ENCODE results near the gene NACC2.

Gene NACC2

GRCh38 chr9:136098210-136098609 lies 3.1 kb upstream of the NACC2 start:
- no peaks in the 10 kb centered on the region for H3K9me3 ChIP-seq (ENCODE audit: insufficient read depth, low read depth, low read length)
- H3K9ac ChIP-seq (ENCODE audit: low read depth, low read length): no peak overlapping the region
- peaks cover 36% of the 10 kb centered on the region for H3K27me3 ChIP-seq (ENCODE audit: insufficient read depth, low read length)
- H3K36me3 ChIP-seq (ENCODE audit: insufficient read depth, low read depth, low read length): no peaks in the 10 kb centered on the region
- H3K4me3 ChIP-seq (ENCODE audit: low read length): no peak overlapping the region
- H3K27ac ChIP-seq (ENCODE audit: low read length): no peak overlapping the region
- peaks cover 15% of the 10 kb centered on the region for H3K4me1 ChIP-seq (ENCODE audit: insufficient read depth, low read length)

- no peak overlapping the region for H3K4me3 ChIP-seq (ENCODE audit: low read length)
- H3K36me3 ChIP-seq (ENCODE audit: insufficient read depth, low read depth, low read length): no peaks in the 10 kb centered on the region
- no peaks in the 10 kb centered on the region for H3K9me3 ChIP-seq (ENCODE audit: insufficient read depth, low read depth, low read length)
- H3K9ac ChIP-seq (ENCODE audit: low read depth, low read length): no peak overlapping the region
- peaks cover 40% of the 10 kb centered on the region for H3K27me3 ChIP-seq (ENCODE audit: insufficient read depth, low read length)
- H3K27ac ChIP-seq (ENCODE audit: low read length): no peak overlapping the region
- peaks cover 17% of the 10 kb centered on the region for H3K4me1 ChIP-seq (ENCODE audit: insufficient read depth, low read length)
These were observed 1.5 kb upstream of the NACC2 start for GRCh38 chr9:136096505-136097001.

GRCh38 chr9:136093995-136094881 lies 851 bp downstream of the NACC2 start:
- Histone ChIP-seq H3K9ac (ENCODE audit: low read depth, low read length) (0 out of 2 replicates have a peak overlapping the region, but pooled peaks have one; percentile 27), H3K36me3 (ENCODE audit: insufficient read depth, low read depth, low read length) (no peaks in the 10 kb centered on the region), H3K4me1 (ENCODE audit: insufficient read depth, low read length) (peaks cover 9% of the 10 kb centered on the region), H3K4me3 (ENCODE audit: low read length) (peak overlapping the region; percentile 60), H3K27ac (ENCODE audit: low read length) (no peak overlapping the region), H3K27me3 (ENCODE audit: insufficient read depth, low read length) (peaks cover 40% of the 10 kb centered on the region), H3K9me3 (ENCODE audit: insufficient read depth, low read depth, low read length) (no peaks in the 10 kb centered on the region)

GRCh38 chr9:136093346-136093986 lies 1.6 kb downstream of the NACC2 start:
- no peaks in the 10 kb centered on the region for H3K9me3 ChIP-seq (ENCODE audit: insufficient read depth, low read depth, low read length)
- no peaks in the 10 kb centered on the region for H3K36me3 ChIP-seq (ENCODE audit: insufficient read depth, low read depth, low read length)
- no peak overlapping the region for H3K27ac ChIP-seq (ENCODE audit: low read length)
- H3K4me1 ChIP-seq (ENCODE audit: insufficient read depth, low read length): peaks cover 9% of the 10 kb centered on the region
- H3K9ac ChIP-seq (ENCODE audit: low read depth, low read length): no peak overlapping the region
- H3K27me3 ChIP-seq (ENCODE audit: insufficient read depth, low read length): peaks cover 40% of the 10 kb centered on the region
- H3K4me3 ChIP-seq (ENCODE audit: low read length): peak overlapping the region; percentile 60

- no peaks in the 10 kb centered on the region for H3K36me3 ChIP-seq (ENCODE audit: insufficient read depth, low read depth, low read length)
- no peak overlapping the region for H3K27ac ChIP-seq (ENCODE audit: low read length)
- H3K9ac ChIP-seq (ENCODE audit: low read depth, low read length): no peak overlapping the region
- peaks cover 9% of the 10 kb centered on the region for H3K4me1 ChIP-seq (ENCODE audit: insufficient read depth, low read length)
- peaks cover 38% of the 10 kb centered on the region for H3K27me3 ChIP-seq (ENCODE audit: insufficient read depth, low read length)
- H3K4me3 ChIP-seq (ENCODE audit: low read length): no peak overlapping the region
- no peaks in the 10 kb centered on the region for H3K9me3 ChIP-seq (ENCODE audit: insufficient read depth, low read depth, low read length)
These were observed 2.3 kb downstream of the NACC2 start for GRCh38 chr9:136092741-136093140.

- Histone ChIP-seq H3K9ac (ENCODE audit: low read depth, low read length) (no peak overlapping the region), H3K4me1 (ENCODE audit: insufficient read depth, low read length) (peaks cover 9% of the 10 kb centered on the region), H3K27ac (ENCODE audit: low read length) (no peak overlapping the region)
These were observed 2.8 kb downstream of the NACC2 start for GRCh38 chr9:136092353-136092650.

GRCh38 chr9:136091582-136092352 lies 3.3 kb downstream of the NACC2 start:
- H3K36me3 ChIP-seq (ENCODE audit: insufficient read depth, low read depth, low read length): no peaks in the 10 kb centered on the region
- H3K4me1 ChIP-seq (ENCODE audit: insufficient read depth, low read length): peaks cover 13% of the 10 kb centered on the region
- H3K9me3 ChIP-seq (ENCODE audit: insufficient read depth, low read depth, low read length): no peaks in the 10 kb centered on the region
- peaks cover 30% of the 10 kb centered on the region for H3K27me3 ChIP-seq (ENCODE audit: insufficient read depth, low read length)
- no peak overlapping the region for H3K27ac ChIP-seq (ENCODE audit: low read length)
- H3K9ac ChIP-seq (ENCODE audit: low read depth, low read length): no peak overlapping the region
- no peak overlapping the region for H3K4me3 ChIP-seq (ENCODE audit: low read length)

More at GRCh38 chr9:136092353-136092650, 2.8 kb downstream of the NACC2 start:
- peaks cover 34% of the 10 kb centered on the region for H3K27me3 ChIP-seq (ENCODE audit: insufficient read depth, low read length)
- no peaks in the 10 kb centered on the region for H3K36me3 ChIP-seq (ENCODE audit: insufficient read depth, low read depth, low read length)
- H3K4me3 ChIP-seq (ENCODE audit: low read length): no peak overlapping the region
- no peaks in the 10 kb centered on the region for H3K9me3 ChIP-seq (ENCODE audit: insufficient read depth, low read depth, low read length)

GRCh38 chr9:136090768-136091581 lies 4.1 kb downstream of the NACC2 start:
- no peak overlapping the region for H3K27ac ChIP-seq (ENCODE audit: low read length)
- H3K9ac ChIP-seq (ENCODE audit: low read depth, low read length): no peak overlapping the region
- H3K36me3 ChIP-seq (ENCODE audit: insufficient read depth, low read depth, low read length): no peaks in the 10 kb centered on the region
- H3K9me3 ChIP-seq (ENCODE audit: insufficient read depth, low read depth, low read length): no peaks in the 10 kb centered on the region
- peaks cover 13% of the 10 kb centered on the region for H3K4me1 ChIP-seq (ENCODE audit: insufficient read depth, low read length)
- peaks cover 22% of the 10 kb centered on the region for H3K27me3 ChIP-seq (ENCODE audit: insufficient read depth, low read length)
- H3K4me3 ChIP-seq (ENCODE audit: low read length): no peak overlapping the region

GRCh38 chr9:136090056-136090735 lies 4.9 kb downstream of the NACC2 start:
- Histone ChIP-seq H3K36me3 (ENCODE audit: insufficient read depth, low read depth, low read length) (no peaks in the 10 kb centered on the region), H3K9ac (ENCODE audit: low read depth, low read length) (no peak overlapping the region; the same call in 1 of the 2 replicates), H3K9me3 (ENCODE audit: insufficient read depth, low read depth, low read length) (no peaks in the 10 kb centered on the region), H3K27me3 (ENCODE audit: insufficient read depth, low read length) (peaks cover 18% of the 10 kb centered on the region), H3K27ac (ENCODE audit: low read length) (no peak overlapping the region), H3K4me3 (ENCODE audit: low read length) (no peak overlapping the region), H3K4me1 (ENCODE audit: insufficient read depth, low read length) (peaks cover 13% of the 10 kb centered on the region)

GRCh38 chr9:136089697-136090045 lies 5.4 kb downstream of the NACC2 start:
- Histone ChIP-seq H3K4me3 (ENCODE audit: low read length) (no peak overlapping the region), H3K9me3 (ENCODE audit: insufficient read depth, low read depth, low read length) (no peaks in the 10 kb centered on the region), H3K36me3 (ENCODE audit: insufficient read depth, low read depth, low read length) (no peaks in the 10 kb centered on the region), H3K4me1 (ENCODE audit: insufficient read depth, low read length) (peaks cover 13% of the 10 kb centered on the region), H3K9ac (ENCODE audit: low read depth, low read length) (no peak overlapping the region), H3K27me3 (ENCODE audit: insufficient read depth, low read length) (peaks cover 18% of the 10 kb centered on the region), H3K27ac (ENCODE audit: low read length) (no peak overlapping the region)
